LNCaP clone FGC (cell line): ENCODE data around the gene STPG4.

Experiments
- DNase-seq: peaks from one replicate; pipeline ENCODE4 v3.0.0-alpha.2; 2011; ENCODE audit warnings: low read depth
- H3K4me3 ChIP-seq: 2 replicates; pipeline ENCODE4 v1.5.1; 2011; ENCODE audit warnings: mild to moderate bottlenecking, low read depth, low read length, control low read depth
- TF ChIP-seq, protein P1 (sequence below): IDR thresholded peaks from 2 replicates; pipeline ENCODE4 v1.5.1; 2012; ENCODE audit warnings: mild to moderate bottlenecking; ENCODE audit not compliant: control insufficient read depth, insufficient read depth; ENCODE audit errors: extremely low read depth

Gene STPG4

DNA sequence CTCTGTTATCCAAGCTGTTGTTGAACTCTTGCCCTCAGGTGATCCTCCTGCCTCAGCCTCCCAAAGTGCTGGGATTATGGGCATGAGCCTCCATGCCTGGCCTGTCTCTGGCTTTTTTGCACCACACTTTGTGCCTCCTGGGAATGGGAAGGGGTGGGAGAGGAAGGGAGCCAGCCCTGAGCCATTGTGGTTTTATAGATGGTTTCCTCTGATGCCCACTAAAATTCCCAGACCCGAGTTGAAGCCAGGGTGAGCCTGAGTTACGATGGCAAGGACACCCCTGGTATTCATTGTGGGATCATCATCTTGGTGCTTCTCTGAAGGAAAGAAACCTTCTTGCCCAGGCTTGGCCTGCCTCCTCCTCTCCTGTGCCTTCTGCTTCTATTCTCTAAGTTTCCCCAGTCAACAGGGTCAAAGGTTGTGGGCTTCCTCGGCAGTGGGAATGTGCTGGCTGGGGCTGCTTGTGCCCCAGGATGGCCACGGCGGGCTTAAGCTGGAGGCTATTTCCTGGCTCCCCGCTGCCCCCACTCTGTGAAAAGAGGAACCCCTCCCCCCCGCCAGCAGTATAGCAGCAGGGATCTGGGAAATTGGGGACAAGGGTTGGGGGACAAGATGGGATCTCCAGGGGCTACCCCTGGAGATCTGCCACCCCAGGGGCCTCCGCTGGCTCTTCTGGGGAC is 106.2 kb downstream of the STPG4 start:
- TF ChIP-seq, protein P1, sequence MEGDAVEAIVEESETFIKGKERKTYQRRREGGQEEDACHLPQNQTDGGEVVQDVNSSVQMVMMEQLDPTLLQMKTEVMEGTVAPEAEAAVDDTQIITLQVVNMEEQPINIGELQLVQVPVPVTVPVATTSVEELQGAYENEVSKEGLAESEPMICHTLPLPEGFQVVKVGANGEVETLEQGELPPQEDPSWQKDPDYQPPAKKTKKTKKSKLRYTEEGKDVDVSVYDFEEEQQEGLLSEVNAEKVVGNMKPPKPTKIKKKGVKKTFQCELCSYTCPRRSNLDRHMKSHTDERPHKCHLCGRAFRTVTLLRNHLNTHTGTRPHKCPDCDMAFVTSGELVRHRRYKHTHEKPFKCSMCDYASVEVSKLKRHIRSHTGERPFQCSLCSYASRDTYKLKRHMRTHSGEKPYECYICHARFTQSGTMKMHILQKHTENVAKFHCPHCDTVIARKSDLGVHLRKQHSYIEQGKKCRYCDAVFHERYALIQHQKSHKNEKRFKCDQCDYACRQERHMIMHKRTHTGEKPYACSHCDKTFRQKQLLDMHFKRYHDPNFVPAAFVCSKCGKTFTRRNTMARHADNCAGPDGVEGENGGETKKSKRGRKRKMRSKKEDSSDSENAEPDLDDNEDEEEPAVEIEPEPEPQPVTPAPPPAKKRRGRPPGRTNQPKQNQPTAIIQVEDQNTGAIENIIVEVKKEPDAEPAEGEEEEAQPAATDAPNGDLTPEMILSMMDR: no peak
- no peak for DNase-seq
- H3K4me3 ChIP-seq: no peak overlapping the region

DNA sequence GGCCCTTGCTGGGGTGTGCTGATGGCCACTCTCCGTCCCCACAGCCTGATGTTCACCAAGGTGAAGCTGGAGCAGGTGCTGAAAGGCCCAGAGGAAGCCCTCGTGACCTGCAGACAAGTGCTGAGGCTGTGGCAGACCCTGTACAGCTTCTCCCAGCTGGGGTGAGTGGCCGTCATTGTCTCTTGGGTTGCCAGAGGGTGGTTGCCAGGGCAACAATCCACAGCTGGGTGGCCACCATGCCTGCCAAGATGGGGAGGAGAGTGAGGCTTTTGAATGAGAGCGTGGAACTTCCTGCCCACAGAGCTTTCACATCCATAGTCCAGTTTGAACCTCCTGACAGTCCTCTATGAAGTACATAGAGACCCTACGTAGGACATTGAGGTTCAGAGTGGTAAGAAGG is 108.8 kb downstream of the STPG4 start:
- TF ChIP-seq, protein P1: no peak
- no peak overlapping the region for H3K4me3 ChIP-seq
- DNase-seq: no peak

DNA sequence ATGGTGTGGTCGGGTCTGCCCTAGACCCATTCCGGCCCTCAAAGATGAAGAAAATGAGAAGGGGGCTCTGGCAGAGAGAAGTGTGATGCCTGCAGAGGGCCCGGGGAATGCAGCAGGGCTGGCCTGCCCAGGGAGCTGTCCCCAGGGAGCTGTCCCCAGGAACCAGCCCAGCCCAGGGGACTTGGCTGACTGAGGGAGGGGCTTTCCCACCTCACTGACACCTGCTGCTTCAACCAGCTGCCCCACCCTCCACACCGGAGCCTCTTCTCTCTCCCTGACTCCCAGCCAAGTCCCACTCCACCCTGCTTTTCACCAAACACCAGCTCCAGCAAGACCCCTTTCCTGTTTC is 111.2 kb downstream of the STPG4 start:
- DNase-seq: no peak
- no peak overlapping the region for H3K4me3 ChIP-seq
- TF ChIP-seq, protein P1: no peak

DNA sequence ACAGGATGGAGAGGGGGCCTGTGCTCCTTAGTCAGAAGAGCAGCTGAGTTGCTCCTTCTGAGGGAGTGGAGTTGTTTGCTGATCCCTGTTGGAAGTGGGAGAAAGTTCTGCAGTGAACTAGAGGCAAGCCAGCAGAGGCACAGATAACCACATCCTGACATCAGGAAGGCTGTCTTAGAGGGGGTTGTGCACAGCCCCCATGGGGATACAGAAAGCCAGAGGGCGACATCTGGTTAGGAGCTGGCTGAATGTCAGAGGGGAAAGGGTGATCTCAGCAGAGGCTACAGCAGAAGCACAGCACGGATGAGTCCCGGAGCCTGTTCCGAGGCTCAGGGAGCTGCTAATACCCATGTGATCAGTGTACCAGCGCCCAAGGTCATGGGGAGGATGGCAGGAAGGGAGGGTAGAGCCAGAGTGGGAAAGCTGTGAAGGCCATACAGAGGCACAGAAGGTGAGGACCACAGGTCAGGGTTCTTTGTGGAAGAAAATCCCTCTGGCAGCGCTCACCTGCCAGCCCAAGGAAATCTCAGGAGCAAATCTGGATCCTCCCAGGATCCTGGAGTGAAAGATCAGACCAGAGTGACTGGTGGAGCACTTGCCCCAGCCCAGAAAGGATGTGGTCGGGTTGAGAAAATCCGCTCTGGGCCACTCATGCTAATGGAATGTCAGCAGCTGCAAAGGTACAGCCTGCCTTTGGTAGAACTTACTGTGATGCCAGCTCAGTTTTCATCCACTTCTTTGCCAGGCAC is 111.8 kb downstream of the STPG4 start:
- no peak overlapping the region for H3K4me3 ChIP-seq
- DNase-seq: no peak
- TF ChIP-seq, protein P1: no peak

DNA sequence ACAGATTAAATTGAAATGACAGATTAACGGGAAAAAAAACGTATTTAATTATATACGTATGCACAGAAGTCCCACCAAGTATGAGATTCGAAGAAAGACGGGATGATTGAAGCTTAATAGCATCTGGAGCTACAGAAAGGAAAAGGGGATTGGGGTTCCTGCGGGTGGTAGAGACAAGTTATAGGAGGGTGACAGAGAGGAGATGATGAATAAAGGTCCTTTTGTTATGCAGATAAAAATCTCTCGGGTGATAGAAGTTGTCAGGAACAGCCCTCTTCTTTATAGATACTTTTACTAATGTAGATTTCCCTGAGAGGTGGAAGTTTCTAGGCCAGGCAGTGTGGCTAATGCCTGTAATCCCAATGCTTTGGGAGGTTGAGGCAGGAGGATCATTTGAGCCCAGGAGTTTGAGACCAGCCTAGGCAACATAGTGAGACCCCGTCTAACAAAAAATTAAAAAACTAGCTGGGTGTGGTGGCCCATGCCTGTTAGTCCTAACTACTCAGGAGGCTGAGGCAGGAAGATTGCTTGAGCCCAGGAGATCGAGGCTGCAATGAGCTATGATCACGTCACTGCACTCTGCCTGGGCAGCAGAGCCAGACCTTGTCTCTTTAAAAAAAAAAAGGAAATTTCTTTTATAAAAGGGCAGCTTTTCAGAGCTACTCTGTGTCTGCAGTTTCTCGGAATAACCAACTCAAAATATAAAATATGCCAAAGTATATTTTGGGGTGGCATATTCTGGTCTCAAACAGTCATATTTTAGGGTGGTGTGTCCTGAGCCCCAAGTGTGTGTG is 113.0 kb downstream of the STPG4 start:
- no peak overlapping the region for H3K4me3 ChIP-seq
- TF ChIP-seq, protein P1: no peak
- no peak for DNase-seq

DNA sequence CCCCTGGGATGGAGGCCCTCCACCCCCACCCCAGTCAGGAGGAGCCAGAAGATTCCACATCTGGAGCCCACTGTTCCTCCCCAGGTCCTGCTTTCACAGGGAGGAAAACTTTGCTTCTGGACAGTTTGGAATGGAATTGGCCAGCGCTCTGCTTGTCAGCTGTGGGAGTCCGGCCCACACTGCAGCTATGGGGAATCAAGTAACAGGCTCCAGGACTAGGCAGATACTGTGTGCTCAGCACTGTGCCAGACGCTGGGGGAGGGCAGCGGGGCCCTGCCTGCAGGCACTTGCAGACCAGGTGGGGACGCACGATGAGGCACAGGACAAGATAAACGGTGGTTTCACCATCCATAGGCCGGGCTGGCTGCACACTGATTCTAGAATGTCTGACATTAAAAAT is 114.0 kb downstream of the STPG4 start:
- TF ChIP-seq, protein P1: no peak
- no peak for DNase-seq
- H3K4me3 ChIP-seq: no peak overlapping the region
